Head of caudate nucleus (tissue), 42 donors: ENCODE results near the gene MDK.

Source experiments
- DNase-seq, 42 donors: peaks; one replicate each; pipeline versions ENCODE4 v3.0.0 to v3.0.0-alpha.2; 2020 to 2021; ENCODE audit warnings: mixed read lengths in 7 of 42
- intact Hi-C: fragments of 100-400 bp; cut with DNase I; formaldehyde crosslinking; loops from one replicate; pipeline ENCODE4 v1.15.0; 2022

MDK gene

DNA sequence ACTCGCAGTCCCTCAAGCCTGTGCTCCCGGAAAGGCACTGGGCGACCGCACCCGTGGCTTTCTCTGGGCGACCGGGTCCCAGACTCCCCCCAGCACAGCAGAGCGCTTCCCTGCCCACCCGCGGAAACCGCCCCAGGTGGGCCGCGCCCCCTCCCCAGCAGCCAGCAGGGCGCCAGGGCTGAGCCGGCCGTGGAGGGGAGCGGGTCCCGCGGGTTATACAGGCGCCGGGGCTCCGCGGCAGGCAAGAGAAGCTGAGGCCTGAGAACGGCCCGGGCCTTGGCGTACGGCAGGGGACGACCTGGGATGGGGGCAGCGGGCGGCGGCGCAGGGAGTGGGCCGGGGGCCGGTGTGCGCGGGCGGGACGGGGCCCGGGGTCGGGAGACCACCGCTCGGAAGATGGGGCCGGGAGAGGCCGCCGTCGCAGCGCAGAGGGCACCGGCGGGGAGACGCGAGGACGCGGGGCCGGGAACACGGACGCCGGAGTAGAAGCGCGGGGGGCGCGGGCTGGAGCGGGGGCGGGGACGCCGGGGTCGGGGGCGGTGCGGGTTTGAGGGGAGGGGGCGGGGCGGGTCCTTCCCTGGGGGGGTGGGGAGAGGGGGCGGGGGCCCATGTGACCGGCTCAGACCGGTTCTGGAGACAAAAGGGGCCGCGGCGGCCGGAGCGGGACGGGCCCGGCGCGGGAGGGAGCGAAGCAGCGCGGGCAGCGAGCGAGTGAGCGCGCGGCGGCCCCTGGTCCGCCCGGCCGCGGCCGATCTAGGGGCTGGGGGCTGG lies at the start of gene MDK:
TSS of gene MDK (plus strand) at position 622 of the 771 bp plus-strand sequence. CDS start 389 bp downstream, outside the sequence.
- peak in 1 of 42 donors; percentile 48 for DNase-seq
- intact Hi-C loops: no loop called here

DNA sequence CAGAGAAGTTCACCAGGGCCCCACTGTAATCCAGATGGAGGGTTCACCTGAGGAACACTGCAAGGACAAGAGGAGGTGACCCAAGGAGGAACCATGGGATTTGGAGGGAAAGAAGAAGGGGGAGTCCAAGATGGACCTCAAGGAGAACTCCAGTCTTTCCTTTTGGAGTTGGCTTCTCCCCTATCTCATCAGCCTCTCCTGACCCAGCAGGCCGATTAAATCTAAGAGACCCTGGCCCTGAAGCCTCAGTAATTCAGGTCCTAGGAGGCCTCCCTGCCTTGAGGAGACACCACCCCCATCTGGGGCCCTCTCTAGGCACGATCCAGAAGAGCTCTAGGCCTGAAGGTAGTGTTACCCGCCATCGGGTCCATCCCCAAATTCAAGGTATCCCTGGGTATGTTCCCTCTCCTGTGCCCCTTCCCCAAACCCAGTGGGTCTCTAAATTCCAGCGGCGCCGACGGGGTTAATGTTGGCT lies 49.3 kb upstream of the MDK start:
- intact Hi-C loops: no loop called here
- no peak for DNase-seq

GRCh38 chr11:46332568-46333393 lies 48.7 kb upstream of the MDK start:
- intact Hi-C loops: no loop called here
- DNase-seq: peak in 24 of 42 donors; percentile 38 to 82 (median 60)

DNA sequence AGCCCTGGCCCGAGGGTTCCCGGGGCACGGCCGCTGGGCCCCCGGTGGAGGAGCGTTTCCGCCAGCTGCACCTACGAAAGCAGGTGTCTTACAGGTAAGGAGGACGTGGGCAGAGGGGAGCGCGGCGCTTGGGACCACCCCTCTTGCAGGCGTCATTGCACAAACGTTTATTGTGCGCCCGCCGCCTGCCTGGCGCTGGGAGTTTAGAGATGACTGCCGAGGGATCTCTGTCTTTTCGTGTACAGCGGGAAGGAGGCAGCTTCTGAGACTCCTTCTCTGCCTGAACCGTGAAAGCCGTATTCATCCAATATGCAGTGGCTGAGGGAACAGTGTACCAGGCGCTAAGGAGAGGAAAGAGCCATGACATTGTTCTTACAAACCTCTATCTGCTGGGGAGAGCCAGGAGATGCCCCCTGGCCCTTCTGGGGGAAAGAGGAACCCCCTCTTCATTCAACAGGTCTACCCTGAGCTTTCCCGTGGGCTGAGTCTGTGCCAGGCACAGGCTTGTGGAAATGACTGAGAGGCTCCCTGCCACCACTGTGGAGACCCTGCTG lies 48.0 kb upstream of the MDK start:
- intact Hi-C loops: no loop called here
- DNase-seq: peak in 30 of 42 donors; percentile 36 to 80 (median 58)

GRCh38 chr11:46334211-46334610 lies 47.3 kb upstream of the MDK start:
- DNase-seq: no peak
- intact Hi-C loops: no loop called here

GRCh38 chr11:46335271-46335670 lies 46.2 kb upstream of the MDK start:
- intact Hi-C loops: no loop called here
- no peak for DNase-seq

GRCh38 chr11:46335890-46336562 lies 45.4 kb upstream of the MDK start:
- peak in 23 of 42 donors; percentile 31 to 85 (median 56) for DNase-seq
- intact Hi-C loops: no loop called here

- DNase-seq: peak in 8 of 42 donors; percentile 37 to 72 (median 63)
- intact Hi-C loops: no loop called here
These were observed 44.8 kb upstream of the MDK start for GRCh38 chr11:46336563-46337180.

DNA sequence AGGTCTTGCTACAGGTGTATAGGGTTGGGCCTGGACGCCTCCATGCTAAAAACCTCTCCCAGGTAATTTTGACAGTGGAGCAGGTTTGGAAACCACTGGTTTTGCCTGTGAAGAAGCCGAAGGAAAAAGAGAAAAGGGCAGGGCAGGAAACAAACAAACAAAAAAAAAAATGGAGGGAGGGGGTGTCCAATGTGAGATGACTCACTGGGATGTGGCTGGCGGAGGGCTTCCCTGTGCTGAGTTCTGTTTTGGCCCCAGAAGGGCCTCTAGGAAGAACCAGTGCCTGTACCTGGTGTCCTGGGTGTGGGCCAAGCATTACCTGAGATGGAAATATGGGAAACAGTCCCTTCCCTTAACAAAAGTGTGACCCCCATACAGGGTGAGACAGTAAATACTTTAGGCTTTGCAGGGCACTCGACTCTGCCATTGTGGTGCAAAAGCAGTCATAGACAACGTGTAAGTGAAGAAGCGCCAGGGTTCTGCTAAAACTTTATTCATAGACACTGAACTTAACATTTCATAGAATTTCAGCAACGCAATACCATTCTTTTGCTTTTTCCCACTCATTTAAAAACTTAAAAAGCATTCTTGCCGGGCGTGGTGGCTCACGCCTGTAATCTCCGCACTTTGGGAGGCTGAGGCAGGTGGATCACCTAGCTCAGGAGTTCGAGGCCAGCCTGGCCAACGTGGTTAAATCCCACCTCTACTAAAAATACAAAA lies 43.7 kb upstream of the MDK start:
- intact Hi-C loops: no loop called here
- DNase-seq: no peak

DNA sequence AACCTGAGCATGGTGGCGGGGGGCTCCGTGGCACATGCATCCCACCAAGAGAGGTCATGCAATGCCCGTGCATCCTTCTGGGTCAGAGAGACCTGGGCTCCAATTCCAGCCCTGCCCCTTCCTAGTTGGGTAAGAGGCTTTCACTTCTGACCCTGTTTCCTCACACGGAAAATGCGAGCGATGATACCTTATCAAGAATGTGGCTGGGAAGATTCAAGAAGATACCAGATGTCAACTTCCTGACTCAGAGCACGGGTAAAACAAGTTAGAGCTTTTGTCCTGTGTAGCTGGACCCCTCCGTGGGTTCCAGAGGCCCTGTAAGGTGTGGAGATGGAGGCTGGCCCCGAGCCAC lies 42.9 kb upstream of the MDK start:
- intact Hi-C loops: no loop called here
- no peak for DNase-seq

- DNase-seq: peak in 7 of 42 donors; percentile 46 to 66 (median 55)
- intact Hi-C loops: no loop called here
These were observed 42.3 kb upstream of the MDK start for GRCh38 chr11:46338988-46339666.

DNA sequence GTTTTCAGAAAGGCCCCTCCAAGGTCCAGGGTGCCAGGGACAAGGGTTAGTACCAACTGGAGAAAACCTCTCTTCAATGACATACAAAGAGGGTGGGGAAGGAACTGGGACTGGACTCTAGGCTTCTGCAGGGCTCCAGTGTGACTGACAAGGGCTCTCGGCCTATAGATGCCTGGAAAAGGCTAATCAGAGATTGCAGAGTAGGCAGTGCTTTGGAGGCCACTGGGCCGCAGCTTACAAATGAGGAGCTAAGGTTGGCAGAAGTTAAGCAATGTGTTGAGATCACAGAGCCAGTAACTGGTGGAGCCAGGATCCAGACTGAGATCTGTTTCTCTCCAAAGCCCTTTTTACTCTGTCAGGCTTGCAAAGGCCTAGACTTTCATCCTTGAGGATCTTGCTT lies 41.7 kb upstream of the MDK start:
- intact Hi-C loops: no loop called here
- DNase-seq: no peak

DNA sequence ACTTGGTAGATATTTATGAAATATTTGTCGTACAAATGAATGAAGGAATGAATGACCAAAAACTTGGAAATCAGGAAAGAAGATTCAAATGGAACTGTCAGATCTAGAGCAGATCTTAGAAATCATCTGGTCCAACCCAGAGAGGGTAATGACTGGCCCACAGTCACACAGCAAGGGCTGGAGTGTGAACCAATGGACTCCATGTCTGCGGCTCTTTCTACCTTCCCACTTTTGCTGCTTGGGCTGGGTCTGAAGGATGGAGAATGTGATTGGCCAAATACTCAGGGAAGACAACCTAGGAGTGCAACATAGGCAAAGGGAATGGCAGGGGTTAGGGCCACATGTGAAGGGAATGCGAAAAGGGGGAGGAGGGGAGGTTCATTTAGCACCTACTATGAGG lies 40.0 kb upstream of the MDK start:
- intact Hi-C loops: no loop called here
- DNase-seq: no peak

GRCh38 chr11:46342239-46342638 lies 39.2 kb upstream of the MDK start:
- intact Hi-C loops: no loop called here
- peak in 2 of 42 donors; percentile 44 to 45 for DNase-seq

GRCh38 chr11:46343520-46343919 lies 37.9 kb upstream of the MDK start:
- no peak for DNase-seq
- intact Hi-C loops: no loop called here

GRCh38 chr11:46345131-46345597 lies 36.3 kb upstream of the MDK start:
- peak in 4 of 42 donors; percentile 24 to 47 (median 28) for DNase-seq
- intact Hi-C loops: no loop called here

GRCh38 chr11:46345881-46346484 lies 35.5 kb upstream of the MDK start:
- peak in 1 of 42 donors; percentile 15 for DNase-seq
- intact Hi-C loops: no loop called here
